ENCODE measurements around the gene TMEM255B.
"Not testable (repeated sequence)": the region's sequence is repeated elsewhere in the genome, so short reads cannot be mapped to it uniquely, and the experiment has no call there.

The TMEM255B gene

GRCh38 chr13:113827021-113827420, 68.0 kb downstream of the TMEM255B start:
- DNase-seq (ENCODE audit: extremely low spot score) = no peak
- CTCF ChIA-PET = no interaction called here
- POLR2A ChIA-PET = no interaction called here
- TF ChIP-seq, protein P1, sequence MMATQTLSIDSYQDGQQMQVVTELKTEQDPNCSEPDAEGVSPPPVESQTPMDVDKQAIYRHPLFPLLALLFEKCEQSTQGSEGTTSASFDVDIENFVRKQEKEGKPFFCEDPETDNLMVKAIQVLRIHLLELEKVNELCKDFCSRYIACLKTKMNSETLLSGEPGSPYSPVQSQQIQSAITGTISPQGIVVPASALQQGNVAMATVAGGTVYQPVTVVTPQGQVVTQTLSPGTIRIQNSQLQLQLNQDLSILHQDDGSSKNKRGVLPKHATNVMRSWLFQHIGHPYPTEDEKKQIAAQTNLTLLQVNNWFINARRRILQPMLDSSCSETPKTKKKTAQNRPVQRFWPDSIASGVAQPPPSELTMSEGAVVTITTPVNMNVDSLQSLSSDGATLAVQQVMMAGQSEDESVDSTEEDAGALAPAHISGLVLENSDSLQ (IDR thresholded peaks at IDR 0.05) = no peak
- no peak for TF ChIP-seq L3MBTL2 (conservative IDR thresholded peaks at IDR 0.05)

DNA sequence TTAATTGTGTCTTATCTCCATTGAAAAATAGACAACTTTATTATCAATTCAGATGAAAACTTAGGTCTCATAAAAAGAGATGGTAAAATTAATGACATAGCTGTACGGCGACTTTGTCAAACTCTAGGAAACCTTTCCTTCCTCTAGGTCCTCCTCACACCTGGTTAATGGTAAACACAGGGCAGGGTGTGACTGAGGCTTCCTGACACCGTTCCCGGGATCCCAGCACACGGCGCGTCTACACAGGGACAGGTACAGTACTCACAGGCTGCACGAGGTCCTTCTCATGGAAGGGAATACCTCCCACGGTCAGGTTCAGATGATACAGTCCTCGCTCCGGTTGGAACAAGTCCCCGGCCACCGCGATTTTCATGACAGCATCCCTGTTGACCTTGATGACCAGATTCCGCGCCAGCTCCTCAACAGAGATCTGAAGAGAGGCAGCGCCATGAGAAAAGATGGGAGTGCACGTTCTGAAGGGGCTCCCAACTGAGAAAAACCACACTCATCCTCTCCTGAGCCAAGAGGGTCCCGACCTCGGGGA, 69.3 kb downstream of the TMEM255B start:
- POLR2A ChIA-PET = no interaction called here
- TF ChIP-seq FOXM1 (IDR thresholded peaks at IDR 0.05; ENCODE audit: borderline replicate concordance) (no peak), NFRKB (IDR thresholded peaks at IDR 0.05) (no peak), TARDBP (IDR thresholded peaks at IDR 0.05) (no peak), SP1 (IDR thresholded peaks at IDR 0.05) (no peak), ELF4 (IDR thresholded peaks at IDR 0.05) (no peak), ARNT (IDR thresholded peaks at IDR 0.05) (no peak), BHLHE40 (IDR thresholded peaks at IDR 0.05; ENCODE audit: borderline replicate concordance) (no peak), SUZ12 (IDR thresholded peaks at IDR 0.05) (no peak), FOXK2 (IDR thresholded peaks at IDR 0.05) (no peak), ZNF384 (IDR thresholded peaks at IDR 0.05) (no peak), LEF1 (IDR thresholded peaks at IDR 0.05; ENCODE audit: borderline replicate concordance) (no peak)
- TF ChIP-seq, protein P1 (IDR thresholded peaks at IDR 0.05) = no peak
- CTCF ChIA-PET = no interaction called here
- no peak for DNase-seq (ENCODE audit: extremely low spot score)

GRCh38 chr13:113830426-113830950, 71.5 kb downstream of the TMEM255B start:
- POLR2A ChIA-PET; DNase-seq (ENCODE audit: extremely low spot score); CTCF ChIA-PET: not testable (repeated sequence)

DNA sequence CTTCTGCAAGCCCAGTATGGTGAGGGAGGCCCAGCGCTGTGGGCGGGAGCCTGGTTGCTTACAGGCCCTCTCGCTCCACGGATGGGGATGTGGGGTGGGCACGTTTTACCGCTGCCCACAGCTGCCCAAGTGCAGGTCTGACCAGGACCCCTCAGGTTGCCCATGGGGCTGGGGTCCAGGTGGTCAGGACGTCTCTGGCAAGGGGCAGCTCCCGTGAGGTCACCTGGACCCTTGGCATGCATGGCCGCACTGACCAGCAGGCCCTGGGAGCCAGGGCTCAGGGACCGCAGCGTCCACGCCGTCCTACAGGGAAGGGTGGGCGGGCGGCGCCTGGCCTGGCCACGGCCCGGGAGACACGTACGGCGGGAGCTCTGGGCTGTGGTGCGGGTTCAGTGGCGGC, 72.0 kb downstream of the TMEM255B start:
- CTCF ChIA-PET = no interaction called here
- POLR2A ChIA-PET = no interaction called here
- TF ChIP-seq FOXM1 (IDR thresholded peaks at IDR 0.05; ENCODE audit: borderline replicate concordance) = no peak
- TF ChIP-seq ARNT (IDR thresholded peaks at IDR 0.05) = no peak
- TF ChIP-seq TARDBP (IDR thresholded peaks at IDR 0.05) = no peak
- TF ChIP-seq BHLHE40 (IDR thresholded peaks at IDR 0.05; ENCODE audit: borderline replicate concordance) = no peak
- TF ChIP-seq LEF1 (IDR thresholded peaks at IDR 0.05; ENCODE audit: borderline replicate concordance) = no peak
- no peak for DNase-seq (ENCODE audit: extremely low spot score)

DNA sequence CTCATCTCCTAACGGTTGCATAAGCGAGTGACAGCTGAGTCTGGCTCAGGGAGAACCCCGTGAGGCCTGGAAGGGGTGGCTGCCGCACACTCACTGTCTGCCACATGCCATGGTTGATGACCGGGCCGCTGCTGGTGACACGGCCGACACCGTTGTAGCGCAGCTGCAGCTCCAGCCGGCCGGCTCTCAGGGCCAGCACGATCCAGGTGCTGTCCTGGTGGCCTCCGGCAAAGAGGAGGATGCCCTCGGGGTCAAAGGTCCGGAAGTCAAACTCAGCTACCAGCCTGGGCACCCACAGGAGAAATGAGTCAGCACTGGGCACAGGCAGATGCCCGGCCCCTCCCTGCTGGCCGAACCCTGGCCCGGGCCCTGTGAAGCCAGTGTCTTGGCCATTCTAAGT, 73.2 kb downstream of the TMEM255B start:
- ChIA-PET POLR2A (no interaction called here), CTCF (no interaction called here)
- TF ChIP-seq NFRKB (IDR thresholded peaks at IDR 0.05) (no peak), LEF1 (IDR thresholded peaks at IDR 0.05; ENCODE audit: borderline replicate concordance) (no peak), CTBP1 (IDR thresholded peaks at IDR 0.05; ENCODE audit: borderline replicate concordance) (no peak), SP1 (IDR thresholded peaks at IDR 0.05) (no peak), ZNF384 (IDR thresholded peaks at IDR 0.05) (no peak), FOXK2 (IDR thresholded peaks at IDR 0.05) (no peak), FOXM1 (IDR thresholded peaks at IDR 0.05; ENCODE audit: borderline replicate concordance) (no peak), SUZ12 (IDR thresholded peaks at IDR 0.05) (no peak), ELF4 (IDR thresholded peaks at IDR 0.05) (no peak), HDGF (IDR thresholded peaks at IDR 0.05; ENCODE audit: borderline replicate concordance) (no peak), FOXA1 (IDR thresholded peaks at IDR 0.05) (no peak), ARNT (IDR thresholded peaks at IDR 0.05) (no peak), BHLHE40 (IDR thresholded peaks at IDR 0.05; ENCODE audit: borderline replicate concordance) (no peak), L3MBTL2 (conservative IDR thresholded peaks at IDR 0.05) (no peak), TARDBP (IDR thresholded peaks at IDR 0.05) (no peak)
- TF ChIP-seq, protein P1 (IDR thresholded peaks at IDR 0.05) = no peak
- DNase-seq (ENCODE audit: extremely low spot score) = no peak

DNA sequence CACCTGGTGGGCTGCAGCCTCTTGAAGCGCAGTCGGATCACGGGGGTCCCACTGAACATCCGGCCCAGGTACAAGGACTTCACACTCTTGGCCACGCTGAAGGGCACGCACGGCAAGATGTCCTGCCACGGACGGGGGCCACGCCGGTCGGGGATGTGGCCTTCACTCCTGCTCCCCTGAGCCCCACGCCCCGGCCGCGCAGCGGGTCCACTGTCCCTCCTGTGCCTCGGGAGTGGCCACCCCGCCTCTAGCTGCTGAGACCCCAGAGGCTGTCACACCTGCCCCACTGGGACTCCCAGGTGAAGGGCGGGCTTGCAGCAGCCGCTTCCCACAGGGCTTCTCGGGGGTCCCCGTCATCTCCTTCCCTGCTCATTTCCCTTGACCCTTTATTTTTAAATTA, 73.6 kb downstream of the TMEM255B start:
- CTCF ChIA-PET = no interaction called here
- DNase-seq (ENCODE audit: extremely low spot score) = no peak
- TF ChIP-seq FOXA1 (IDR thresholded peaks at IDR 0.05) = no peak
- no peak for TF ChIP-seq NFRKB (IDR thresholded peaks at IDR 0.05)
- TF ChIP-seq SP1 (IDR thresholded peaks at IDR 0.05) = no peak
- TF ChIP-seq ARNT (IDR thresholded peaks at IDR 0.05) = no peak
- POLR2A ChIA-PET = no interaction called here

- DNase-seq (ENCODE audit: extremely low spot score) = no peak
- POLR2A ChIA-PET = no interaction called here
- TF ChIP-seq FOXM1 (IDR thresholded peaks at IDR 0.05; ENCODE audit: borderline replicate concordance) = no peak
- TF ChIP-seq ARNT (IDR thresholded peaks at IDR 0.05) = no peak
- TF ChIP-seq FOXA1 (IDR thresholded peaks at IDR 0.05) = no peak
- TF ChIP-seq HDGF (IDR thresholded peaks at IDR 0.05; ENCODE audit: borderline replicate concordance) = no peak
- no peak for TF ChIP-seq CTBP1 (IDR thresholded peaks at IDR 0.05; ENCODE audit: borderline replicate concordance)
- TF ChIP-seq SUZ12 (IDR thresholded peaks at IDR 0.05) = no peak
- no peak for TF ChIP-seq SP1 (IDR thresholded peaks at IDR 0.05)
- no peak for TF ChIP-seq NFRKB (IDR thresholded peaks at IDR 0.05)
- CTCF ChIA-PET = no interaction called here
Measured at GRCh38 chr13:113833111-113833830, 74.2 kb downstream of the TMEM255B start.

GRCh38 chr13:113834006-113834405, 75.0 kb downstream of the TMEM255B start:
- CTCF ChIA-PET; DNase-seq (ENCODE audit: extremely low spot score); POLR2A ChIA-PET: not testable (repeated sequence)
